CD4-positive, alpha-beta memory T cell (primary cell): ENCODE data around the gene RGS3. TPM values are rescaled to one million over a fixed set of nuclear protein-coding genes. Genes with fewer than 3 reads are reported as not detected.

Experiments used
- CTCF ChIA-PET: fragments of 350-600 bp; sonication (Branson Sonifier 250); formaldehyde crosslinking; loops from one replicate; lab custom pipeline; 2021; ENCODE audit warnings: inconsistent platforms; ENCODE audit not compliant: partially characterized antibody; lab: Charles Lee
- POLR2A ChIA-PET: fragments of 350-600 bp; sonication (Branson Sonifier 250); formaldehyde crosslinking; loops from one replicate; lab custom pipeline; 2021; ENCODE audit not compliant: partially characterized antibody; lab: Charles Lee
- DNase-seq, 5 donors: peaks; one replicate each; pipeline versions ENCODE4 v3.0.0 to v3.0.0-alpha.2; 2020 to 2022; ENCODE audit warnings: mixed read lengths in 1 of 5
- H3K27ac ChIP-seq: one replicate; pipeline ENCODE4 v1.7.0; 2013; ENCODE audit warnings: low read depth, low read length
- H3K27me3 ChIP-seq: 2 replicates; pipeline ENCODE4 v1.7.0; 2013; ENCODE audit warnings: mild to moderate bottlenecking, low read length, moderate library complexity; ENCODE audit not compliant: insufficient read depth
- H3K36me3 ChIP-seq: 2 replicates; pipeline ENCODE4 v1.7.0; 2013; ENCODE audit warnings: mild to moderate bottlenecking, low read length, moderate library complexity; ENCODE audit not compliant: insufficient read depth
- H3K4me1 ChIP-seq: 2 replicates; pipeline ENCODE4 v1.7.0; 2013; ENCODE audit warnings: mild to moderate bottlenecking, low read length, moderate library complexity; ENCODE audit not compliant: insufficient read depth
- H3K4me3 ChIP-seq, 2 donors: one replicate each; pipeline ENCODE4 v1.7.0; 2013; ENCODE audit warnings: low read length in 2 of 2, mild to moderate bottlenecking in 1 of 2
- H3K9me3 ChIP-seq, 2 donors: one replicate each; pipeline ENCODE4 v1.7.0; 2013; ENCODE audit warnings: low read length in 2 of 2, control low read depth in 1 of 2; ENCODE audit not compliant: control insufficient read depth in 1 of 2
- H3K27ac Mint-ChIP-seq, 7 donors: one replicate each; pipeline ENCODE4 v1.8.0; 2020 to 2021; ENCODE audit warnings: mixed read lengths in 7 of 7, mild to moderate bottlenecking in 6 of 7, inconsistent platforms in 3 of 7, moderate library complexity in 3 of 7
- H3K27me3 Mint-ChIP-seq, 2 donors: one replicate each; pipeline ENCODE4 v1.8.0; 2020 to 2021; ENCODE audit warnings: mixed read lengths in 2 of 2
- H3K36me3 Mint-ChIP-seq, 2 donors: one replicate each; pipeline ENCODE4 v1.8.0; 2020 to 2021; ENCODE audit warnings: mixed read lengths in 2 of 2, inconsistent platforms in 1 of 2, mild to moderate bottlenecking in 1 of 2
- H3K4me1 Mint-ChIP-seq, 4 donors: one replicate each; pipeline ENCODE4 v1.8.0; 2020 to 2021; ENCODE audit warnings: mixed read lengths in 4 of 4, mild to moderate bottlenecking in 1 of 4
- H3K4me3 Mint-ChIP-seq, 8 donors: one replicate each; pipeline ENCODE4 v1.8.0; 2020 to 2021; ENCODE audit warnings: mixed read lengths in 8 of 8, mild to moderate bottlenecking in 7 of 8, moderate library complexity in 6 of 8, inconsistent platforms in 3 of 8
- H3K9me3 Mint-ChIP-seq, 8 donors: one replicate each; pipeline ENCODE4 v1.8.0; 2020 to 2021; ENCODE audit warnings: mixed read lengths in 8 of 8, mild to moderate bottlenecking in 5 of 8, inconsistent platforms in 3 of 8, moderate library complexity in 1 of 8
- intact Hi-C: fragments of 100-400 bp; cut with micrococcal nuclease; formaldehyde crosslinking; loops from one replicate; pipeline ENCODE4 v1.15.1; 2023
- polyA plus RNA-seq, 2 donors: library from polyadenylated mRNA; unstranded; fragments of 300-500 nt; fragmentation: Illumina TruSeq; gene quantifications; one replicate each; pipeline ENCODE4 v1.2.3, GENCODE V29; 2021
- total RNA-seq, 2 experiments: library from RNA; stranded (reverse); gene quantifications; one replicate each; pipeline ENCODE4 v1.2.3, GENCODE V29; 2021

The RGS3 gene
- total and polyA plus RNA-seq, 4 experiments from 2014 or later: 3.4 to 23.2 (median 18.0) TPM

GRCh38 chr9:113628621-113629020 lies 165.1 kb downstream of the RGS3 start:
- Histone ChIP-seq H3K27me3 (no peaks in the 10 kb centered on the region), H3K4me3 (no peak overlapping the region), H3K36me3 (no peaks in the 10 kb centered on the region), H3K27ac (no peak overlapping the region), H3K4me1 (no peaks in the 10 kb centered on the region), H3K9me3 (no peaks in the 10 kb centered on the region)
- Mint-ChIP-seq H3K9me3 (peaks cover 0 to 3% (median 0%) of the 10 kb centered on the region in 8 donors), H3K4me1 (no peaks in the 10 kb centered on the region), H3K27ac (no peak overlapping the region), H3K27me3 (peaks cover 3 to 7% of the 10 kb centered on the region in 2 donors), H3K36me3 (no peaks in the 10 kb centered on the region), H3K4me3 (no peak overlapping the region)
- no peak for DNase-seq
- ChIA-PET CTCF (no interaction called here), POLR2A (no interaction called here)
- intact Hi-C loops: no loop called here

GRCh38 chr9:113630386-113631136 lies 167.0 kb downstream of the RGS3 start:
- ChIA-PET CTCF (interaction anchor here (1.3 kb wide), 1 partner anchor 25 kb away, joined by 3 read pairs; no protein-coding TSS in a partner anchor), POLR2A (interaction anchor here (0.6 kb wide), 1 partner anchor 1969 kb away, joined by 3 read pairs; the partner anchor contains the start of gene GNG10)
- no peak overlapping the region for H3K4me3 Mint-ChIP-seq
- intact Hi-C loops: no loop called here
- DNase-seq: no peak
- Histone ChIP-seq H3K4me1 (no peaks in the 10 kb centered on the region), H3K27me3 (no peaks in the 10 kb centered on the region), H3K27ac (no peak overlapping the region), H3K36me3 (no peaks in the 10 kb centered on the region), H3K4me3 (no peak overlapping the region), H3K9me3 (no peaks in the 10 kb centered on the region)
- H3K27me3 Mint-ChIP-seq: peaks cover 6 to 10% of the 10 kb centered on the region in 2 donors
- no peaks in the 10 kb centered on the region for H3K4me1 Mint-ChIP-seq
- H3K36me3 Mint-ChIP-seq: no peaks in the 10 kb centered on the region
- H3K27ac Mint-ChIP-seq: no peak overlapping the region
- H3K9me3 Mint-ChIP-seq: peaks cover 0 to 3% (median 0%) of the 10 kb centered on the region in 8 donors

GRCh38 chr9:113631137-113631765 lies 167.7 kb downstream of the RGS3 start:
- intact Hi-C loops: no loop called here

GRCh38 chr9:113631871-113632665 lies 168.5 kb downstream of the RGS3 start:
- ChIA-PET POLR2A (no interaction called here), CTCF (no interaction called here)
- Histone ChIP-seq H3K27ac (no peak overlapping the region), H3K9me3 (no peaks in the 10 kb centered on the region), H3K4me1 (no peaks in the 10 kb centered on the region), H3K36me3 (no peaks in the 10 kb centered on the region), H3K27me3 (no peaks in the 10 kb centered on the region), H3K4me3 (no peak overlapping the region)
- intact Hi-C loops: no loop called here
- Mint-ChIP-seq H3K27ac (no peak overlapping the region), H3K36me3 (no peaks in the 10 kb centered on the region), H3K27me3 (peaks cover 7 to 9% of the 10 kb centered on the region in 2 donors), H3K9me3 (peaks cover 0 to 3% (median 0%) of the 10 kb centered on the region in 8 donors), H3K4me1 (no peaks in the 10 kb centered on the region), H3K4me3 (no peak overlapping the region)
- no peak for DNase-seq

More at GRCh38 chr9:113631137-113631765, 167.7 kb downstream of the RGS3 start:
- no peaks in the 10 kb centered on the region for H3K4me1 Mint-ChIP-seq
- Histone ChIP-seq H3K9me3 (no peaks in the 10 kb centered on the region), H3K36me3 (no peaks in the 10 kb centered on the region), H3K4me1 (no peaks in the 10 kb centered on the region), H3K27ac (no peak overlapping the region), H3K27me3 (no peaks in the 10 kb centered on the region), H3K4me3 (no peak overlapping the region)
- no peak overlapping the region for H3K27ac Mint-ChIP-seq
- no peak for DNase-seq
- H3K36me3 Mint-ChIP-seq: no peaks in the 10 kb centered on the region
- POLR2A ChIA-PET: no interaction called here
- CTCF ChIA-PET: no interaction called here
- H3K4me3 Mint-ChIP-seq: no peak overlapping the region
- H3K9me3 Mint-ChIP-seq: peaks cover 0 to 3% (median 0%) of the 10 kb centered on the region in 8 donors
- H3K27me3 Mint-ChIP-seq: peaks cover 8 to 10% of the 10 kb centered on the region in 2 donors

GRCh38 chr9:113632776-113633590 lies 169.5 kb downstream of the RGS3 start:
- DNase-seq: no peak
- Histone ChIP-seq H3K4me3 (no peak overlapping the region), H3K36me3 (no peaks in the 10 kb centered on the region), H3K4me1 (no peaks in the 10 kb centered on the region), H3K9me3 (no peaks in the 10 kb centered on the region), H3K27me3 (no peaks in the 10 kb centered on the region), H3K27ac (no peak overlapping the region)
- Mint-ChIP-seq H3K4me1 (no peaks in the 10 kb centered on the region), H3K4me3 (no peak overlapping the region), H3K36me3 (no peaks in the 10 kb centered on the region), H3K27me3 (peaks cover 5 to 7% of the 10 kb centered on the region in 2 donors), H3K27ac (no peak overlapping the region), H3K9me3 (peaks cover 0 to 3% (median 0%) of the 10 kb centered on the region in 8 donors)
- ChIA-PET POLR2A (no interaction called here), CTCF (interaction anchor here (1.4 kb wide), 1 partner anchor 41 kb away, joined by 3 read pairs; no protein-coding TSS in a partner anchor)
- intact Hi-C loops: no loop called here

GRCh38 chr9:113633782-113634595 lies 170.5 kb downstream of the RGS3 start:
- H3K4me1 Mint-ChIP-seq: no peaks in the 10 kb centered on the region
- H3K27ac Mint-ChIP-seq: no peak overlapping the region
- Histone ChIP-seq H3K4me3 (no peak overlapping the region), H3K36me3 (no peaks in the 10 kb centered on the region), H3K27me3 (no peaks in the 10 kb centered on the region), H3K9me3 (no peaks in the 10 kb centered on the region), H3K4me1 (no peaks in the 10 kb centered on the region), H3K27ac (no peak overlapping the region)
- POLR2A ChIA-PET: interaction anchor here (0.6 kb wide), 1 partner anchor 207 kb away, joined by 3 read pairs; no protein-coding TSS in a partner anchor
- no peak overlapping the region for H3K4me3 Mint-ChIP-seq
- peaks cover 0 to 3% (median 0%) of the 10 kb centered on the region in 8 donors for H3K9me3 Mint-ChIP-seq
- intact Hi-C loops: no loop called here
- H3K27me3 Mint-ChIP-seq: peaks cover 7% of the 10 kb centered on the region in 2 donors
- CTCF ChIA-PET: interaction anchor here (0.7 to 1.6 kb wide), 3 partner anchors 21 to 235 kb away, joined by 3 to 4 read pairs (median 3); no protein-coding TSS in a partner anchor
- no peak for DNase-seq
- no peaks in the 10 kb centered on the region for H3K36me3 Mint-ChIP-seq
